Activated CD8-positive, alpha-beta T cell treated with anti-CD3 and anti-CD28 coated beads for 36 hours (primary cell): ENCODE results near the gene PSME3IP1. TPM values are rescaled to one million over a fixed set of nuclear protein-coding genes. Genes with fewer than 3 reads are reported as not detected.

Experiments
- ATAC-seq: fragments of 200-7000 bp; cut with Tn5 transposase; one replicate; pipeline ENCODE4 v1.10.0; 2021; ENCODE audit warnings: mild to moderate bottlenecking, moderate library complexity
- CTCF ChIA-PET: fragments of 350-600 bp; sonication (Branson Sonifier 250); formaldehyde crosslinking; loops from one replicate; lab custom pipeline; 2021; ENCODE audit warnings: antibody characterized with exemption; lab: Charles Lee
- POLR2A ChIA-PET: fragments of 350-600 bp; sonication (Branson Sonifier 250); formaldehyde crosslinking; loops from one replicate; lab custom pipeline; 2021; ENCODE audit warnings: antibody characterized with exemption; lab: Charles Lee
- DNase-seq: peaks from one replicate; pipeline ENCODE4 v3.0.0-alpha.2; 2020
- H3K27ac Mint-ChIP-seq: one replicate; pipeline ENCODE4 v1.8.0; 2021; ENCODE audit warnings: mild to moderate bottlenecking, mixed read lengths
- H3K27me3 Mint-ChIP-seq: one replicate; pipeline ENCODE4 v1.8.0; 2021; ENCODE audit warnings: mixed read lengths
- H3K36me3 Mint-ChIP-seq: one replicate; pipeline ENCODE4 v1.8.0; 2021; ENCODE audit warnings: low read depth, mixed read lengths
- H3K4me1 Mint-ChIP-seq: one replicate; pipeline ENCODE4 v1.8.0; 2021; ENCODE audit warnings: low read depth, mixed read lengths
- H3K4me3 Mint-ChIP-seq: one replicate; pipeline ENCODE4 v1.8.0; 2021; ENCODE audit warnings: mild to moderate bottlenecking, moderate library complexity, mixed read lengths
- H3K9me3 Mint-ChIP-seq: one replicate; pipeline ENCODE4 v1.8.0; 2021; ENCODE audit warnings: mixed read lengths
- CTCF ChIP-seq: fragments of 200-600 bp; IDR thresholded peaks from one replicate; pipeline ENCODE4 v1.8.0; 2022; ENCODE audit warnings: antibody characterized with exemption, mild to moderate bottlenecking
- intact Hi-C: fragments of 100-400 bp; cut with micrococcal nuclease; formaldehyde crosslinking; loops from one replicate; pipeline ENCODE4 v1.10.0; 2022
- total RNA-seq, 2 experiments: library from RNA; stranded (reverse); gene quantifications; one replicate each; pipeline ENCODE4 v1.2.3, GENCODE V29; 2021

Gene PSME3IP1
- total RNA-seq, 2 experiments from 2014 or later: 101 to 103 TPM

GRCh38 chr16:57179215-57179828, 6.5 kb downstream of the PSME3IP1 start:
- no peak for TF ChIP-seq CTCF

DNA sequence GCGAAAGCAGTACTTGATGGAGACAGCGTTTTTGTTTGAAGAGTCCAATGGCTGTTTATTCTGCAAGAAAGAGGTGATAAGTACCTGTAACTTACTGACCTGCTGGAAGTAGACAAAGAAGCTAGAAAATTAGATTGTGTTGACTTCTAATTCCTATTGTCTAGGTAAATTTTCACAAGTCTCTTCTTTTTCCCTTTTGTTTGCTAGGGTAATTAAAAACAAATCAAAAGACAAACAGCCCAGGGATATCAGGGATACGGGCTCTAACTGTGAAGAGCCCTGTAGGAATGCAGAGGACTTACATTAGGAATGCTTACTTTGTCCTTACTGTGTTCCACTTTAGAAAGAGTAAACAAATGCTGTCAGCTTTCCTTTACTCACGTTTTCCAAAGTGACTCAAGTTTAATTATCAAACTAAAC, 7.0 kb downstream of the PSME3IP1 start:
- H3K27ac Mint-ChIP-seq: no peak overlapping the region
- intact Hi-C loops: no loop called here
- no peak for ATAC-seq
- H3K36me3 Mint-ChIP-seq: peaks cover 5% of the 10 kb centered on the region
- POLR2A ChIA-PET: interaction anchor here (1.0 kb wide), 1 partner anchor 8 kb away, joined by 4 read pairs; no protein-coding TSS in a partner anchor
- H3K4me3 Mint-ChIP-seq: no peak overlapping the region
- H3K9me3 Mint-ChIP-seq: no peaks in the 10 kb centered on the region
- H3K4me1 Mint-ChIP-seq: peaks cover 19% of the 10 kb centered on the region
- no peaks in the 10 kb centered on the region for H3K27me3 Mint-ChIP-seq
- DNase-seq: no peak
- CTCF ChIA-PET: interaction anchor here (1.5 kb wide), 1 partner anchor 95 kb away, joined by 6 read pairs; no protein-coding TSS in a partner anchor
- no peak for TF ChIP-seq CTCF

More at GRCh38 chr16:57179215-57179828, 6.5 kb downstream of the PSME3IP1 start:
- H3K36me3 Mint-ChIP-seq: peaks cover 7% of the 10 kb centered on the region
- DNase-seq: no peak
- ChIA-PET POLR2A (interaction anchor here (1.0 kb wide), 1 partner anchor 9 kb away, joined by 4 read pairs; no protein-coding TSS in a partner anchor), CTCF (interaction anchor here (1.5 kb wide), 1 partner anchor 95 kb away, joined by 6 read pairs; no protein-coding TSS in a partner anchor)
- no peak for ATAC-seq
- no peaks in the 10 kb centered on the region for H3K9me3 Mint-ChIP-seq
- H3K27ac Mint-ChIP-seq: no peak overlapping the region
- no peak overlapping the region for H3K4me3 Mint-ChIP-seq
- H3K27me3 Mint-ChIP-seq: no peaks in the 10 kb centered on the region
- intact Hi-C loops: no loop called here
- H3K4me1 Mint-ChIP-seq: peaks cover 25% of the 10 kb centered on the region

DNA sequence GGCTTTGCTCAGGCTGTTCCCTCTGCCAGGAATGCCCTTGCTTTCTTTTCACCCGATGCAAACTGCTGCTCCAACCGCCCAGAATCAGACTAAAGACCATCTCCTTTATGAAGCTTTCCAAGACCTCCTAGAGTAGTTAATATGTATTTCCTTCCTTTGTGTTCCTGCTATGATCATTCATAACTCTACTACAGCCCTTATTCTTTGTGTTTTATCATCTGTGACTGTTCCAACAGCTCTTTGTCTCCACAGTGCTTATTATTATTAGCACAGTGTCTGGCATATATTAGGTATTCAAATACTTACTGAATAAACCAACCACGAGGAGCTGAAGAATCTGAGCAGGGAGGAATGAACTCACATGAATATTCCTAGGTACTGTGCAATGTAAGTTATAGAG, 7.6 kb downstream of the PSME3IP1 start:
- no peaks in the 10 kb centered on the region for H3K9me3 Mint-ChIP-seq
- ATAC-seq (no peak), DNase-seq (no peak)
- no peak overlapping the region for H3K4me3 Mint-ChIP-seq
- no peak for TF ChIP-seq CTCF
- peaks cover 7% of the 10 kb centered on the region for H3K36me3 Mint-ChIP-seq
- H3K27ac Mint-ChIP-seq: no peak overlapping the region
- ChIA-PET POLR2A (no interaction called here), CTCF (interaction anchor here (1.3 kb wide), 1 partner anchor 93 kb away, joined by 3 read pairs; no protein-coding TSS in a partner anchor)
- no peaks in the 10 kb centered on the region for H3K27me3 Mint-ChIP-seq
- H3K4me1 Mint-ChIP-seq: peaks cover 15% of the 10 kb centered on the region
- intact Hi-C loops: no loop called here

DNA sequence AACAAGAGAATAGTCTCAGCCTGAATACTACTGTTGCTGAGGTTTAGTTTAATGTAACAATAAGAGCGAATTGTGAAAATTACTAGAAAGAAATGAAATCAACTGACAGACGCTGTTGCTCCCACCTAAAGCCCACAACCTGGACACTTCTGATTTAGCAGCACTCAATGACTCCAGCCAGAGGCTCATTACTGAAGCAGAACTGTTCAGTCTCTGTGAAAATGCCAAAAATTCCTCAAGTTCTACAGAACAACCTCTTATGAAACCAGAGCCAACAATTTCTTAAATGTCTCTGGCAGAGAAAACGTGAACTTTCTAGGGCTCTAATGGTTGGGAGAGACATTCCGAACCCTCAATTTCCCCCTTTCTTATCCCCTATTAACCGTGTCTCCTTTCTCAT, 9.9 kb downstream of the PSME3IP1 start:
- ATAC-seq: no peak
- intact Hi-C loops: no loop called here
- ChIA-PET POLR2A (interaction anchor here (1.5 kb wide), 1 partner anchor 25 kb away, joined by 4 read pairs; no protein-coding TSS in a partner anchor), CTCF (interaction anchor here (0.9 to 1.5 kb wide), 3 partner anchors 9 to 92 kb away, joined by 3 to 5 read pairs (median 4); no protein-coding TSS in a partner anchor)
- Mint-ChIP-seq H3K36me3 (peaks cover 11% of the 10 kb centered on the region), H3K4me3 (no peak overlapping the region), H3K27me3 (no peaks in the 10 kb centered on the region), H3K4me1 (peaks cover 6% of the 10 kb centered on the region), H3K9me3 (no peaks in the 10 kb centered on the region), H3K27ac (no peak overlapping the region)
- no peak for TF ChIP-seq CTCF
- DNase-seq: no peak

GRCh38 chr16:57172721-57173290, 13.0 kb downstream of the PSME3IP1 start:
- Mint-ChIP-seq H3K27ac (no peak overlapping the region), H3K4me3 (no peak overlapping the region), H3K4me1 (no peaks in the 10 kb centered on the region), H3K27me3 (no peaks in the 10 kb centered on the region), H3K9me3 (no peaks in the 10 kb centered on the region), H3K36me3 (peaks cover 18% of the 10 kb centered on the region)
- CTCF ChIA-PET: interaction anchor here (1.0 to 1.2 kb wide), 2 partner anchors 33 to 61 kb away, joined by 3 to 4 read pairs; no protein-coding TSS in a partner anchor
- intact Hi-C loops: no loop called here
- POLR2A ChIA-PET: interaction anchor here (0.8 kb wide), 1 partner anchor 126 kb away, joined by 3 read pairs; no protein-coding TSS in a partner anchor
- ATAC-seq (no peak), DNase-seq (no peak)
- TF ChIP-seq CTCF: no peak
